Measurements from ENCODE around the gene AHDC1. TPM values are rescaled to one million over a fixed set of nuclear protein-coding genes. Genes with fewer than 3 reads are reported as not detected.

AHDC1 gene
- total RNA-seq, 1 experiment from 2014 or later, result 49.0 TPM

GRCh38 chr1:27489973-27490741 lies 113.8 kb downstream of the AHDC1 start, which contains the start of gene WASF2:
Gene WASF2 (minus strand): TSS chr1:27490167. CDS start chr1:27428890, 61,277 bp downstream.
- H3K4me1 Mint-ChIP-seq, result peaks cover 27% of the 10 kb centered on the region
- peak within 1 kb of the TSS; percentile 98 for H3K27ac Mint-ChIP-seq
- H3K36me3 Mint-ChIP-seq, result 0 out of 2 replicates have a peak, but pooled peaks cover under 1% of the 10 kb centered on the region
- DNase-seq (ENCODE audit: low spot score) (peak; percentile 98), ATAC-seq (peak; percentile 96)
- ChIA-PET CTCF (interaction anchor here (0.7 to 1.7 kb wide), 18 partner anchors 9 to 183 kb away, joined by 3 to 9 read pairs (median 3); partner anchors contain the start of gene AHDC1), POLR2A (interaction anchor here (0.5 to 1.3 kb wide), 8 partner anchors 60 to 1691 kb away, joined by 3 to 4 read pairs (median 3); no protein-coding TSS in a partner anchor)
- H3K9me3 Mint-ChIP-seq, result no peaks in the 10 kb centered on the region
- no peaks in the 10 kb centered on the region for H3K27me3 Mint-ChIP-seq (ENCODE audit: low read depth)
- peak within 1 kb of the TSS; percentile 94 for H3K4me3 Mint-ChIP-seq
- peak; percentile 94 for TF ChIP-seq SP1 (CRISPR knock-in tag; conservative IDR thresholded peaks at IDR 0.05)
- TF ChIP-seq TCF7 (CRISPR knock-in tag; IDR thresholded peaks at IDR 0.05; ENCODE audit: low read depth), result no peak
- TF ChIP-seq NR1H2 (CRISPR knock-in tag; IDR thresholded peaks at IDR 0.05), result no peak
- TF ChIP-seq ESRRA (CRISPR knock-in tag; IDR thresholded peaks at IDR 0.05; ENCODE audit: borderline replicate concordance), result 0 out of 2 replicates have a peak, but pooled peaks have one; percentile 32
- no peak for TF ChIP-seq FOXP1 (CRISPR knock-in tag; IDR thresholded peaks at IDR 0.05; ENCODE audit: borderline replicate concordance)
- TF ChIP-seq ZNF138 (CRISPR knock-in tag; conservative IDR thresholded peaks at IDR 0.05), result no peak
- no peak for TF ChIP-seq STAT6 (CRISPR knock-in tag; conservative IDR thresholded peaks at IDR 0.05; ENCODE audit: low read depth)
- TF ChIP-seq HMGA2 (CRISPR knock-in tag; IDR thresholded peaks at IDR 0.05), result no peak
- peak; percentile 80 for TF ChIP-seq E2F5 (CRISPR knock-in tag; IDR thresholded peaks at IDR 0.05)
- TF ChIP-seq ETV6 (CRISPR knock-in tag; IDR thresholded peaks at IDR 0.05), result 0 out of 2 replicates have a peak, but pooled peaks have one; percentile 55
- TF ChIP-seq ZNF425 (CRISPR knock-in tag; conservative IDR thresholded peaks at IDR 0.05), result no peak
- no peak for TF ChIP-seq ZNF263 (CRISPR knock-in tag; IDR thresholded peaks at IDR 0.05; ENCODE audit: low read depth)
- no peak for TF ChIP-seq EMX1 (CRISPR knock-in tag; IDR thresholded peaks at IDR 0.05)
- 0 out of 2 replicates have a peak, but pooled peaks have one; percentile 65 for TF ChIP-seq IRF1 (CRISPR knock-in tag; IDR thresholded peaks at IDR 0.05)
- TF ChIP-seq RORB (CRISPR knock-in tag; IDR thresholded peaks at IDR 0.05), result no peak
- no peak for TF ChIP-seq OVOL2 (CRISPR knock-in tag; IDR thresholded peaks at IDR 0.05; ENCODE audit: borderline replicate concordance)
- TF ChIP-seq TEAD1 (CRISPR knock-in tag; IDR thresholded peaks at IDR 0.05), result peak; percentile 65; the same call in 1 of the 2 replicates
- no peak for TF ChIP-seq NFE2L1 (CRISPR knock-in tag; IDR thresholded peaks at IDR 0.05)
- TF ChIP-seq SMAD4 (CRISPR knock-in tag; IDR thresholded peaks at IDR 0.05), result no peak
- TF ChIP-seq ELF4 (CRISPR knock-in tag; IDR thresholded peaks at IDR 0.05; ENCODE audit: low read depth), result no peak
- TF ChIP-seq MYBL2 (CRISPR knock-in tag; IDR thresholded peaks at IDR 0.05), result 0 out of 2 replicates have a peak, but pooled peaks have one; percentile 79
- no peak for TF ChIP-seq AFF4 (CRISPR knock-in tag; IDR thresholded peaks at IDR 0.05; ENCODE audit: borderline replicate concordance)
- no peak for TF ChIP-seq USF2 (CRISPR knock-in tag; IDR thresholded peaks at IDR 0.05)
- no peak for TF ChIP-seq NR2C2 (CRISPR knock-in tag; IDR thresholded peaks at IDR 0.05)
- no peak for TF ChIP-seq NR3C1 (CRISPR knock-in tag; conservative IDR thresholded peaks at IDR 0.05; ENCODE audit: low read depth)
- peak; percentile 74; the same call in 1 of the 2 replicates for TF ChIP-seq FOXK1 (CRISPR knock-in tag; IDR thresholded peaks at IDR 0.05)
- no peak for TF ChIP-seq KAT7 (CRISPR knock-in tag; IDR thresholded peaks at IDR 0.05; ENCODE audit: borderline replicate concordance)

Measured in WTC11 (cell line).